Peyer's patch (tissue), 4 donors: ENCODE data around the gene SYNE2. TPM values are rescaled to one million over a fixed set of nuclear protein-coding genes. Genes with fewer than 3 reads are reported as not detected.

Source experiments
- DNase-seq, 3 donors: peaks; one replicate each; pipeline ENCODE4 v3.0.0-alpha.2; 2017 to 2019
- H3K27ac ChIP-seq, 4 donors: fragments of 200-600 bp; sonication (generic); one replicate each; pipeline ENCODE4 v1.5.1; 2016 to 2019
- H3K27me3 ChIP-seq, 2 donors: fragments of 200-600 bp; sonication (generic); one replicate each; pipeline ENCODE4 v1.5.1; 2019
- H3K36me3 ChIP-seq, 3 donors: fragments of 200-600 bp; sonication (generic); one replicate each; pipeline ENCODE4 v1.5.1; 2016 to 2019
- H3K4me1 ChIP-seq, 4 donors: fragments of 200-600 bp; sonication (generic); one replicate each; pipeline ENCODE4 v1.5.1; 2016 to 2019
- H3K4me3 ChIP-seq, 4 donors: fragments of 200-600 bp; sonication (generic); 1 replicate in 3 of 4; 2 replicates in 1 of 4; pipeline ENCODE4 v1.5.1; 2016 to 2019; ENCODE audit warnings: mild to moderate bottlenecking in 1 of 4
- H3K9me3 ChIP-seq, 4 donors: fragments of 200-600 bp; sonication (generic); one replicate each; pipeline ENCODE4 v1.5.1; 2016 to 2019; ENCODE audit warnings: mild to moderate bottlenecking in 1 of 4
- POLR2A ChIP-seq, 2 donors: fragments of 450-650 bp; IDR thresholded peaks; one replicate each; pipeline ENCODE4 v1.5.1; 2017; ENCODE audit warnings: antibody characterized with exemption in 2 of 2, mild to moderate bottlenecking in 2 of 2, moderate library complexity in 2 of 2
- total RNA-seq, 4 donors: library from RNA; depleted of rRNA; stranded (reverse); fragments of >200 nt; gene quantifications; one replicate each; pipeline ENCODE4 v1.1.0, GENCODE V29; 2016
- TF ChIP-seq, protein P1 (sequence below), 6 experiments: fragments of 450-650 bp in 4 of 6; fragments of 200-600 bp in 2 of 6; sonication (generic) in 1 of 6; IDR thresholded peaks; one replicate each; pipeline ENCODE4 v1.5.1; 2017 to 2019; ENCODE audit warnings: antibody characterized with exemption in 6 of 6, mild to moderate bottlenecking in 3 of 6, moderate library complexity in 1 of 6

Gene SYNE2
- total RNA-seq, 4 donors from 2014 or later: 106 to 243 (median 153) TPM

DNA sequence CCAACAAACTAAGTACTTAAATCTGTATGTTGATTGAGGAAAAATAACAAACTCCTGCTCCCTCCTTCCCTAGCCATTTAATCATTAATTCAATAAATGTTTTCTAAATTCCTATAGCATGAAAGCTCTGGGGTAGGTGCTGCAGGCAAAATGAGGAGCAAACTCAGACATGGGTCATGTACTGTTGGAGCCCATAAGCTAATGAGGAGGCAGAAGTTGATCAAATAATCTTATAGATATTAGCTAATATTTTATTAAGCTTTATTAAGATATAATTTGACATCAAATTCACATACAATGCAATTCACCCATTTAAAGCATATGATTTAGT is 70.6 kb downstream of the SYNE2 start:
- no peak overlapping the region for H3K4me3 ChIP-seq
- H3K4me1 ChIP-seq: no peaks in the 10 kb centered on the region
- H3K27me3 ChIP-seq: no peaks in the 10 kb centered on the region
- no peaks in the 10 kb centered on the region for H3K9me3 ChIP-seq
- H3K36me3 ChIP-seq: no peaks in the 10 kb centered on the region
- no peak overlapping the region for H3K27ac ChIP-seq
- no peak for DNase-seq
- TF ChIP-seq, protein P1, sequence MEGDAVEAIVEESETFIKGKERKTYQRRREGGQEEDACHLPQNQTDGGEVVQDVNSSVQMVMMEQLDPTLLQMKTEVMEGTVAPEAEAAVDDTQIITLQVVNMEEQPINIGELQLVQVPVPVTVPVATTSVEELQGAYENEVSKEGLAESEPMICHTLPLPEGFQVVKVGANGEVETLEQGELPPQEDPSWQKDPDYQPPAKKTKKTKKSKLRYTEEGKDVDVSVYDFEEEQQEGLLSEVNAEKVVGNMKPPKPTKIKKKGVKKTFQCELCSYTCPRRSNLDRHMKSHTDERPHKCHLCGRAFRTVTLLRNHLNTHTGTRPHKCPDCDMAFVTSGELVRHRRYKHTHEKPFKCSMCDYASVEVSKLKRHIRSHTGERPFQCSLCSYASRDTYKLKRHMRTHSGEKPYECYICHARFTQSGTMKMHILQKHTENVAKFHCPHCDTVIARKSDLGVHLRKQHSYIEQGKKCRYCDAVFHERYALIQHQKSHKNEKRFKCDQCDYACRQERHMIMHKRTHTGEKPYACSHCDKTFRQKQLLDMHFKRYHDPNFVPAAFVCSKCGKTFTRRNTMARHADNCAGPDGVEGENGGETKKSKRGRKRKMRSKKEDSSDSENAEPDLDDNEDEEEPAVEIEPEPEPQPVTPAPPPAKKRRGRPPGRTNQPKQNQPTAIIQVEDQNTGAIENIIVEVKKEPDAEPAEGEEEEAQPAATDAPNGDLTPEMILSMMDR (IDR thresholded peaks at IDR 0.05): no peak
- TF ChIP-seq POLR2A (IDR thresholded peaks at IDR 0.05): no peak

DNA sequence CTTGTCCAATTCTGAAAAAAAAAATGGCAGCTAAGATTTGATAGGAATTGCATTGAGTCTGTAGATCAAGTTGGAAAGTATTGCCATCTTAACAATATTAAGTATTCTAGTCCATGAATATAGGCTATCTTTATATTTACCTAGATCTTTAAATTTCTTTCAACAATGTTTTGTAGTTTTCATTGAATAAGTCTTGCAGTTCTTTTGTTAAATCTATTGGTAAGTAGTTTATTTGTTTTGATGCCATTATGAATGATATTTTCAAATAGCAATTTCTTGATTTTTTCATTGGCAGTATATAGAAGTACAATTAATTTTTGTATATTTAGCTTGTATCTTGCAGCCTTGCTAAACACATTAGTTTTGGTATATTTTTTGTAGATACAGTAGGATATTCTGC is 71.6 kb downstream of the SYNE2 start:
- TF ChIP-seq, protein P1 (IDR thresholded peaks at IDR 0.05): no peak
- no peak for TF ChIP-seq POLR2A (IDR thresholded peaks at IDR 0.05)
- Histone ChIP-seq H3K9me3 (no peaks in the 10 kb centered on the region), H3K4me1 (no peaks in the 10 kb centered on the region), H3K27ac (no peak overlapping the region), H3K4me3 (no peak overlapping the region), H3K27me3 (no peaks in the 10 kb centered on the region), H3K36me3 (no peaks in the 10 kb centered on the region)
- DNase-seq: no peak

DNA sequence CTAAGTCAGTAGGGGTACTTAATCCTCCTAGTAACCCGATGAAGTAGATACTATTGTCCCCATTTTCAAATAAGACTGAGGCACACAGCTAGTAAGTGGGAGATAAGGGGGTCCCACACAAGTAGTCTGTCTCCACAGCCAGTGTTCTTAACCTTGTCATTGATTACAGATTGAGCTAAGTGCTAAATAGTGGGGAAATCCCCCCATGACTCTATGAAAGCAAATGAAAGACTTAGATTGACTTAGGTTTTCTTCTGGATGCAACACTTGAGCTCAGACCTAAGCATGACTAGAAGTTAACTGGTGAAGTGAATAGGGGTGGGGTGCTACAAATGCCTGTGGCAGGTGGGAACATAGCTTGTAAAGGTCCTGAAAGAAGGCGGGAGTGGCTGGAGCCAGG is 73.8 kb downstream of the SYNE2 start:
- Histone ChIP-seq H3K27ac (no peak overlapping the region), H3K4me3 (no peak overlapping the region), H3K27me3 (no peaks in the 10 kb centered on the region), H3K36me3 (no peaks in the 10 kb centered on the region), H3K4me1 (no peaks in the 10 kb centered on the region), H3K9me3 (no peaks in the 10 kb centered on the region)
- no peak for TF ChIP-seq POLR2A (IDR thresholded peaks at IDR 0.05)
- TF ChIP-seq, protein P1 (IDR thresholded peaks at IDR 0.05): no peak
- no peak for DNase-seq

DNA sequence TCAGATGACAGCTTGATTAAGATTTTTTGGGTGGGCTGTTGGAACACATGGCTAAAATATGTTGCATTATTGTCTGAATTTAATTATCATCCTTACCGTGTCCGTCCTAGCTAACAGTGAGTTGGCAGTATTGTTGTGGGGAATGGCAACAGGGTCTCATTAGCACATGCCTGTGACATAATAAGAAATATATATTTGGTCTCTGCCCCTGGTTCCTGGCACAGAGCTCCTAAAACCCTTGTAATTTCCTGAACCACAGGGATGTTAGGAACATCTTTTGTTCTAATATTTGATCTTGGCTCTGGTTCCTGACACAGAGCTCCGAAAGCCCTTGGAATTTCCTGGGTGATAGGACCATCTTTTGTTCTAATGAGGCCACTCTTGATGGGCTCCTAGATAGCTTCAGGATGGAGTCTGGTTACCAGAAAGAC is 76.0 kb downstream of the SYNE2 start:
- Histone ChIP-seq H3K27ac (no peak overlapping the region), H3K4me1 (no peaks in the 10 kb centered on the region), H3K27me3 (no peaks in the 10 kb centered on the region), H3K36me3 (no peaks in the 10 kb centered on the region), H3K4me3 (no peak overlapping the region), H3K9me3 (no peaks in the 10 kb centered on the region)
- TF ChIP-seq, protein P1 (IDR thresholded peaks at IDR 0.05): no peak
- no peak for TF ChIP-seq POLR2A (IDR thresholded peaks at IDR 0.05)
- no peak for DNase-seq

DNA sequence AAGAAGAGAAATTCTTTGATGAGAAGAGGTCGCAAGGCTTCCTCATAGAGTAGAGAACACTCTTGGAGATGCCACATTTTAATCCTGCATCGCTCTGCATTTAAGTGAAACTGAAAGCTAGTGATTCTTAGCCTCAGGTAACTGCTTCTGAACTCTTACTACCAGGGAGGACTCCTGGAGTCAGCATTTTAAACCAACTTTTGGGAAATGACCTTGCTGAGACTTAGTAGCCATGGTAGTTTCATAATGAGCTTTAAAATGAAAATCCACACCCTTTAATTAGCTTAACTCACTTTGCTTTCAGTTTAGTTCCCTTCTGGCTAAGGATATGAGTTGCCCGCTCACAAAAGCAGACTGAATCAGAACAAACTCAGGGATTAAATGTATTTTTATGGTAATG is 80.3 kb downstream of the SYNE2 start:
- H3K36me3 ChIP-seq: no peaks in the 10 kb centered on the region
- H3K4me3 ChIP-seq: no peak overlapping the region
- no peaks in the 10 kb centered on the region for H3K27me3 ChIP-seq
- TF ChIP-seq, protein P1 (IDR thresholded peaks at IDR 0.05): no peak
- no peak for TF ChIP-seq POLR2A (IDR thresholded peaks at IDR 0.05)
- H3K4me1 ChIP-seq: peaks cover 0 to 2% (median 0%) of the 10 kb centered on the region in 4 donors
- H3K9me3 ChIP-seq: no peaks in the 10 kb centered on the region
- H3K27ac ChIP-seq: no peak overlapping the region
- DNase-seq: no peak

DNA sequence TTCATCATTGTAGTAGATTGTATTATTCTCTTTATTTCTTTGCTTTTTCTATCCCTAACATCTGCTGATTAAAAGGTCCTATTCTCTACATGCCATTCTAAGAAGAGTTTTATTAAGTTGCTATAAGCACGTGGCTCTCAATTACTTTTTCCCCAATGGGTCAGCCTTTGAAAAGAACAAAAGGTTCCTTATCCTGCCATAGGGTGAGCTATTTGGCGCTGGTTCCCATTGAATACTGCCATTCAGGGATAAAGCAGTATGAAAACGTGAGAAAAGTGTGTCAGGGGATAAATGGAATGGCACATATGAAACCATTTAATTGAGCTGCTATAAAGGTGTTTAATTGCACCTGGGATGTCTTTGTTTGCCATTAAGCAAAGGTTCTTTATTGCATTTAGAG is 80.9 kb downstream of the SYNE2 start:
- DNase-seq: no peak
- Histone ChIP-seq H3K4me3 (no peak overlapping the region), H3K27ac (no peak overlapping the region), H3K4me1 (peaks cover 0 to 2% (median 0%) of the 10 kb centered on the region in 4 donors), H3K27me3 (no peaks in the 10 kb centered on the region), H3K36me3 (no peaks in the 10 kb centered on the region), H3K9me3 (no peaks in the 10 kb centered on the region)
- TF ChIP-seq, protein P1 (IDR thresholded peaks at IDR 0.05): no peak
- no peak for TF ChIP-seq POLR2A (IDR thresholded peaks at IDR 0.05)
